ENCODE results near the gene AQP9.
"Not testable (repeated sequence)": the region's sequence is repeated elsewhere in the genome, so short reads cannot be mapped to it uniquely, and the experiment has no call there.

AQP9 gene

GRCh38 chr15:58138106-58138505, at the start of gene AQP9:
AQP9 (plus strand) TSS chr15:58138381; CDS start chr15:58138566, 185 bp downstream.
- no peak for DNase-seq (ENCODE audit: low read depth in 2 of 2)

- no peak for DNase-seq (ENCODE audit: low read depth in 2 of 2)
These were observed 42.8 kb upstream of the AQP9 start for GRCh38 chr15:58095415-58095814.

- no peak for DNase-seq (ENCODE audit: low read depth in 2 of 2)
These were observed 41.6 kb upstream of the AQP9 start for GRCh38 chr15:58096529-58097084.

GRCh38 chr15:58103482-58103881, 34.7 kb upstream of the AQP9 start:
- DNase-seq (ENCODE audit: low read depth in 2 of 2) = no peak

GRCh38 chr15:58108117-58108516, 30.1 kb upstream of the AQP9 start:
- no peak for DNase-seq (ENCODE audit: low read depth in 2 of 2)

- no peak for DNase-seq (ENCODE audit: low read depth in 2 of 2)
These were observed 28.8 kb upstream of the AQP9 start for GRCh38 chr15:58109419-58109818.

GRCh38 chr15:58110999-58111717, 27.0 kb upstream of the AQP9 start:
- no peak for DNase-seq (ENCODE audit: low read depth in 2 of 2)

GRCh38 chr15:58111718-58112104, 26.5 kb upstream of the AQP9 start:
- no peak for DNase-seq (ENCODE audit: low read depth in 2 of 2)

- not testable (repeated sequence) for DNase-seq (ENCODE audit: low read depth in 2 of 2)
These were observed 24.8 kb upstream of the AQP9 start for GRCh38 chr15:58113358-58113757.

- no peak for DNase-seq (ENCODE audit: low read depth in 2 of 2)
These were observed 23.8 kb upstream of the AQP9 start for GRCh38 chr15:58114388-58114787.

- no peak for DNase-seq (ENCODE audit: low read depth in 2 of 2)
These were observed 23.4 kb upstream of the AQP9 start for GRCh38 chr15:58114812-58115211.

GRCh38 chr15:58115692-58116091, 22.5 kb upstream of the AQP9 start:
- no peak for DNase-seq (ENCODE audit: low read depth in 2 of 2)

- no peak for DNase-seq (ENCODE audit: low read depth in 2 of 2)
These were observed 20.6 kb upstream of the AQP9 start for GRCh38 chr15:58117619-58118018.

GRCh38 chr15:58118272-58118671, 19.9 kb upstream of the AQP9 start:
- no peak for DNase-seq (ENCODE audit: low read depth in 2 of 2)

GRCh38 chr15:58119016-58119415, 19.2 kb upstream of the AQP9 start:
- DNase-seq (ENCODE audit: low read depth in 2 of 2) = no peak

- DNase-seq (ENCODE audit: low read depth in 2 of 2) = no peak
These were observed 13.6 kb upstream of the AQP9 start for GRCh38 chr15:58124585-58124984.

- no peak for DNase-seq (ENCODE audit: low read depth in 2 of 2)
These were observed 12.8 kb upstream of the AQP9 start for GRCh38 chr15:58125333-58125732.

GRCh38 chr15:58134886-58135285, 3.3 kb upstream of the AQP9 start:
- DNase-seq (ENCODE audit: low read depth in 2 of 2) = no peak

GRCh38 chr15:58135511-58136174, 2.5 kb upstream of the AQP9 start:
- DNase-seq (ENCODE audit: low read depth in 2 of 2) = no peak

GRCh38 chr15:58136731-58137130, 1.4 kb upstream of the AQP9 start:
- DNase-seq (ENCODE audit: low read depth in 2 of 2) = no peak

GRCh38 chr15:58137686-58138085, 495 bp upstream of the AQP9 start:
- DNase-seq (ENCODE audit: low read depth in 2 of 2) = no peak

- no peak for DNase-seq (ENCODE audit: low read depth in 2 of 2)
These were observed 1.3 kb downstream of the AQP9 start for GRCh38 chr15:58139276-58139988.
